HL-60/S4 treated with phorbol 12-myristate 13-acetate at 8.2 ng/mL for 4 days and 3 days (cell line): Measurements from ENCODE around the gene GDF10.

ENCODE experiments used
- in situ Hi-C: fragments of 300-500 bp; cut with MboI; formaldehyde crosslinking; loops from 2 replicates; pipeline ENCODE4 v1.15.0; 2022; ENCODE audit warnings: low sequenced_read_pairs

GDF10 gene

GRCh38 chr10:47350671-47351640, 51.0 kb downstream of the GDF10 start:
- in situ Hi-C loops, result no loop called here

- in situ Hi-C loops, result no loop called here
These were observed 52.2 kb downstream of the GDF10 start for GRCh38 chr10:47351899-47352815.

- in situ Hi-C loops, result no loop called here
These were observed 53.4 kb downstream of the GDF10 start for GRCh38 chr10:47353351-47353750.

- in situ Hi-C loops, result no loop called here
These were observed 54.2 kb downstream of the GDF10 start for GRCh38 chr10:47354165-47354564.

DNA sequence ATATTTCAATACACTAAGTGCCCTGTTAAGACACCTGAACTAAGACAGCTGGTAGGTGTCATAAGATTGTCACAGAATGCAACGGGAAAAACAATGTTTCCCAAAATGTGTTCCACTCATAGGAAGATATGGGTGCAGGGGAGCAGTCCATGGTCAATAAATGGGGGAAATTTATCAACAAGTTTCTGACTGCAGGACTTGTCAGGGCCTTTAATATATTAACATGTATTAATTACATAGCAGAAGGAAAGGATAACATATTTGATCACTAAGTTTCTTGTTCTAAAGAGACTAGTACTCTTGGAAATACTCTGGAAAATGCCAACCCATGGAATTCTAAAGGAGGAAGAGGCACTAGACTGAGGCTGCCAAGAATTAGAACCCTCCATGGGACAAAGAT, 54.9 kb downstream of the GDF10 start:
- in situ Hi-C loops, result no loop called here

DNA sequence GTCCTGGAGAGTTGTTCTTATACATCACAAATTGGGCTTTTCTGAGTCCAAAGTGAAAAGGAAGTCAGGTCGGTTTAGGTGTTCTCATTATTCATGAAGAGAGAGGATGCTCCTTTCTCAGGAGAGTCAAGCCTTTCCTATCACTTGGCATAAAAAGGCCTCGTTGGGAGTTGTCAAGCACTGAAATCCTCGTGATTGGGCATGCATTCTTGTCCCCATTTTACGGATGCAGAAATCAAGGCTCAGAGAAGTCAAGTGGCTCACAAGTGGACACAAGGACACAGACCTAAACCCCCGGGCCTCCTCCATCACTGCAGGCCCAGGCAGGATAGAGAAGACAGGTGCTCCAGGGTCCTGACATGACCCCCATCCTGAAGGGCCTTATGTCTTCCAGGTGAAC, 56.7 kb downstream of the GDF10 start:
- in situ Hi-C loops, result no loop called here

- in situ Hi-C loops, result no loop called here
These were observed 57.2 kb downstream of the GDF10 start for GRCh38 chr10:47357131-47357582.

DNA sequence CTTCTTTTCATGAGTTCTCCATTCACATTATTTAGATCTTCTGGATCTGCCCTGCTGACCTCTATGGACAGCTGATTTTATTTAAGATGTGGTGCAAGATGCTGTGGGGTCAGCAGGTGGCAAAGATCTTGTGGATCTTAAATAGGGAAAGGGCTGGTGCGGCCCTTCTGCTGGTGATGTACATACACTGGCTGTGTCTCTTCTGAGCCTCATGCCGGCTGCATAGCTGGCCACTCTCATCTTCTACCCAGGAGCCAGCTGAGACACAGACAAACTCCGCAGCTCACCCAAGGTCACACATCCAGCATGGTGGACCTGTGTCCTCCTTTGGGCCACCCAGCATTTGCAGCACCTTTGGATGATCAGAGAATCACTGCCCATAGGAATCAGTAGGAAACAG, 57.9 kb downstream of the GDF10 start:
- in situ Hi-C loops, result no loop called here

GRCh38 chr10:47358457-47358856, 58.5 kb downstream of the GDF10 start:
- in situ Hi-C loops, result no loop called here

- in situ Hi-C loops, result no loop called here
These were observed 59.1 kb downstream of the GDF10 start for GRCh38 chr10:47359101-47359500.

DNA sequence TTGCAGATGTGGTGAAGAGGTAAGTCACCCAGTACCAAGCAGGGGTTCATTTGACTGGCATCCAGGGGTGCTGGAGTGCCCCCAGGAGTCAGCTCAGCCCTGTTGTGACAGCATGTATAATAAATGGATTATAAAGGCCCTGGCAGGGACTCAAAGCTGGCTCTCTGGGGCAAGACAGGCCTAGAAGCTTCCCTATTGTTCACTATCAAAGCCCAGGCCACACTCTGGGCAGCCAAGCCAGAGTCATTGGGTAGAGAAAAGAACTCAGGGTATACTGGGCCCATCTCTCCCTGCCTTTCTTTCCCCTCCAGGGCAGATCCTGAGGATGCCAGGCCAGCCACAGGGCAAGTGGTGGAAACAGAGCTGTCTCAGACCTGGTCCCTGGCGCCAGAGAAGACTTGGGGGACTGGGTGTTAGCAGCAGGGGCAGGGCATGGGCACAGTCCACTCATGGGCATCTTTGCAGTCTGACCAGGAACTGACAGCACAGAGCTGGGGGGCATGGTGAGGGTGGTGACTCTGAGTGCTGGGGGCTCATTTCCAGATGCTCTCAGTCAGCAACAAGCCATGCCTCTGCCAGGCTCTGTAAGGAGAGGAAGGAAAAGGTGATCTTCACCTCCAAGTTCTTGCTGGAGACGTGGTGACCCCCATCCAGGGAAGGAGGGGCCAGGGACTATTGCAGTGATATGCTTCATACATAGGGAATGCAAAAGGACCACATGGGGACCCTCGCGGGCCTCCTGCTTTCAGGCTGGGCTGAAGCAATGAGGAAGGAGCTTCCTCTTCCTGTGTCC, 59.8 kb downstream of the GDF10 start:
- in situ Hi-C loops, result no loop called here

DNA sequence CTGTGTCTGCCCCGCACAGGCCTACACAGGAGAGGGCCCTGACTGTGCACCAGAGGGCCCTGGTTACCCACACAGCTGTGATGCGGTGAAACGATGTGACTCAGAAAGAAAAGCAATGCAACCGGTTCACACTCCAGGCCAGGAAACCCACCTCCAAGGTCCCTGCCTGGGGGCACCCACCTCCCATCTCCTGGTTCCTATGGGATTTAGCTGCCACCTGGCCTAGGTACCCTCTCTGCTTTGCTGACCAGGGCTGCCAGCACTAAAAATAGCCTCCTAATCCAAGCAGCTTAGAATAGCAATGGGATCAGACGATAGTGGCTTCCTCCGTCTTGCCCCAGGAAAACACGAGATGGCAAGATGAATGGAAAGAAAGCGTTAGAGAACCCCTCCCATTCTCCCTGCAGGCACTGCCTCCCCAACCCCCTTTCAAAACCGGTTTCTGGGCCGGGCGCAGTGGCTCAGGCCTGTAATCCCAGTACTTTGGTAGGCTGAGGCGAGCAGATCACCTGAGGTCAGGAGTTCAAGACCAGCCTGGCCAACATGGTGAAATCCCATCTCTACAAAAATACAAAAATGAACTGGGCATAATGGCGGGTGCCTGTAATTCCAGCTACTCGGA, 60.5 kb downstream of the GDF10 start:
- in situ Hi-C loops, result no loop called here

DNA sequence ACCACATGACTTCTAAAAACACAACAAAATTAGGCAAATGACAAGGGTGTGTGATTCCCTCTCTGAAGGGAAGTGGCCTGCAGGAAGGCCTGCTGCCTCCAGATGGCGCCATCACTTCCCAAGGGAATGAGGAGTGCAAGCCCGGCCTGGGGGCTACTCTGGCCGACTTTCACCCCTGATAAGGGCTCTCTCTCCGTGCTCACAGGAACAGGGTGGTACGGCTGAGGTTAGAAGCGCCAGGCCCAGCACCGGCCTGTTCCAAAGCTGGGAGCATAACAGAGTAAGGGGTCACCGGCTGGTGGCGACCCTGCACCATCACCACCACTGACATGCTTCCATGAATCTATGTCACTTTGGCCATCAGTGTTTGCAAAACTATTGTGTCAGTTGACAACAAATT, 61.3 kb downstream of the GDF10 start:
- in situ Hi-C loops, result no loop called here

DNA sequence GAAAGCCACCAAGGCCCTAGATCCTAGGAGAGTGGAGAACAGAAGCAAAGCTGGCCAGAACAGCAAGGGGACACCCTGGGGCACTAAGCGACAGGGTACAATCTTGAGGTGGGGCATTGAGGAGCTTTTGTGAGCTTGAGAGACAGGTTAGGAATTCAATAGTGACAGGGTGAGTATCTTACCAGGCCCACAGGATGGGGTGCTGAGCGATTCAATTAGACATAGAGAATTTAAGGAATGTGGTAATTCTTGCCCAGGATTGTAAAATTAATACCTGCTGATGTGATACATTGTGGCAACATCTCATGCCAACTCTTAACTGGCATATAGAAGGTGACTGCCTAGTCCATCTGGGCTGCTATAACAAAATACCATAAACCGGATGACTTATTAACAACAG, 62.2 kb downstream of the GDF10 start:
- in situ Hi-C loops, result no loop called here
